Colonic mucosa (tissue), 4 donors: Measurements from ENCODE around the gene B9D2. TPM values are rescaled to one million over a fixed set of nuclear protein-coding genes. Genes with fewer than 3 reads are reported as not detected.

Experiments used
- DNase-seq: peaks from one replicate; pipeline ENCODE4 v3.0.0-alpha.2; 2020
- H3K27ac ChIP-seq: fragments of 200-600 bp; one replicate; pipeline ENCODE4 v1.8.0; 2021
- H3K27me3 ChIP-seq: fragments of 200-600 bp; one replicate; pipeline ENCODE4 v1.8.0; 2021
- H3K36me3 ChIP-seq: fragments of 200-600 bp; one replicate; pipeline ENCODE4 v1.8.0; 2021
- H3K4me1 ChIP-seq: fragments of 200-600 bp; one replicate; pipeline ENCODE4 v1.8.0; 2021; ENCODE audit warnings: mild to moderate bottlenecking
- H3K4me3 ChIP-seq: fragments of 200-600 bp; one replicate; pipeline ENCODE4 v1.8.0; 2021
- H3K9ac ChIP-seq, 2 donors: one replicate each; pipeline ENCODE4 v1.7.0; 2013; ENCODE audit warnings: control low read depth in 2 of 2, low read depth in 2 of 2, low read length in 2 of 2
- H3K9me3 ChIP-seq: fragments of 200-600 bp; one replicate; pipeline ENCODE4 v1.8.0; 2021
- intact Hi-C: fragments of 100-400 bp; cut with DNase I; formaldehyde crosslinking; loops from one replicate; pipeline ENCODE4 v1.14.1; 2022
- total RNA-seq, 2 donors: library from RNA; stranded (reverse); fragmentation: NEBNext Ultra II Directional in 1 of 2; extraction: Animal tissue kit (Norgen Biotek cat#: 25700) in 1 of 2; gene quantifications; one replicate each; pipeline ENCODE4 v1.2.1, GENCODE V29; 2021
- TF ChIP-seq, protein P1 (sequence below): fragments of 200-600 bp; IDR thresholded peaks from one replicate; pipeline ENCODE4 v1.8.0; 2022; ENCODE audit warnings: antibody characterized with exemption, mild to moderate bottlenecking
- donor health status: healthy.
- donor health status: DM: no; HTN: no; CAD: no.
- donor health status: DM: no; HTN: no; CAD: no.

Gene B9D2
- total RNA-seq, 2 donors from 2014 or later, result 8.4 to 10.4 TPM

DNA sequence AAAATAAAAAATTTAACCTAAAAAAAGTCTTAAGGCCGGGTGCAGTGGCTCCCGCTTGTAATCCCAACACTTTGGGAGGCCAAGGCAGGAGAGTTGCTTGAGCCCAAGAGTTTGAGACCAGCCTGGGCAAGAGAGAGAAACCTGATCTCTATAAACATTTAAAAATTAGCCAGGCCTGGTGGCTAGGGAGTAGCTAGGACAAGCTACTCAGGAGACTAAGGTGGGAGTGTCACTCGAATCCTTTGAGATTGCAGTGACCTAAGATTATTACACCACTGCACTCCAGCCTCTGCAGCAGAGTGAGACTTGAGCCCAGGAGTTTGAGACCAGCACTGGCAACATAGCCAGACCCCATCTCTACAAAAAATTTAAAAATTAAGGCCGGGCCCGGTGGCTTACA lies 52.9 kb downstream of the B9D2 start:
- no peaks in the 10 kb centered on the region for H3K27me3 ChIP-seq
- no peak overlapping the region for H3K27ac ChIP-seq
- no peak for DNase-seq
- TF ChIP-seq, protein P1, sequence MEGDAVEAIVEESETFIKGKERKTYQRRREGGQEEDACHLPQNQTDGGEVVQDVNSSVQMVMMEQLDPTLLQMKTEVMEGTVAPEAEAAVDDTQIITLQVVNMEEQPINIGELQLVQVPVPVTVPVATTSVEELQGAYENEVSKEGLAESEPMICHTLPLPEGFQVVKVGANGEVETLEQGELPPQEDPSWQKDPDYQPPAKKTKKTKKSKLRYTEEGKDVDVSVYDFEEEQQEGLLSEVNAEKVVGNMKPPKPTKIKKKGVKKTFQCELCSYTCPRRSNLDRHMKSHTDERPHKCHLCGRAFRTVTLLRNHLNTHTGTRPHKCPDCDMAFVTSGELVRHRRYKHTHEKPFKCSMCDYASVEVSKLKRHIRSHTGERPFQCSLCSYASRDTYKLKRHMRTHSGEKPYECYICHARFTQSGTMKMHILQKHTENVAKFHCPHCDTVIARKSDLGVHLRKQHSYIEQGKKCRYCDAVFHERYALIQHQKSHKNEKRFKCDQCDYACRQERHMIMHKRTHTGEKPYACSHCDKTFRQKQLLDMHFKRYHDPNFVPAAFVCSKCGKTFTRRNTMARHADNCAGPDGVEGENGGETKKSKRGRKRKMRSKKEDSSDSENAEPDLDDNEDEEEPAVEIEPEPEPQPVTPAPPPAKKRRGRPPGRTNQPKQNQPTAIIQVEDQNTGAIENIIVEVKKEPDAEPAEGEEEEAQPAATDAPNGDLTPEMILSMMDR, result no peak
- no peaks in the 10 kb centered on the region for H3K9me3 ChIP-seq
- H3K9ac ChIP-seq, result peak overlapping the region; percentile 93 to 98
- peaks cover 17% of the 10 kb centered on the region for H3K4me1 ChIP-seq
- peak overlapping the region; percentile 47 for H3K4me3 ChIP-seq
- no peaks in the 10 kb centered on the region for H3K36me3 ChIP-seq
- intact Hi-C loops, result no loop called here

DNA sequence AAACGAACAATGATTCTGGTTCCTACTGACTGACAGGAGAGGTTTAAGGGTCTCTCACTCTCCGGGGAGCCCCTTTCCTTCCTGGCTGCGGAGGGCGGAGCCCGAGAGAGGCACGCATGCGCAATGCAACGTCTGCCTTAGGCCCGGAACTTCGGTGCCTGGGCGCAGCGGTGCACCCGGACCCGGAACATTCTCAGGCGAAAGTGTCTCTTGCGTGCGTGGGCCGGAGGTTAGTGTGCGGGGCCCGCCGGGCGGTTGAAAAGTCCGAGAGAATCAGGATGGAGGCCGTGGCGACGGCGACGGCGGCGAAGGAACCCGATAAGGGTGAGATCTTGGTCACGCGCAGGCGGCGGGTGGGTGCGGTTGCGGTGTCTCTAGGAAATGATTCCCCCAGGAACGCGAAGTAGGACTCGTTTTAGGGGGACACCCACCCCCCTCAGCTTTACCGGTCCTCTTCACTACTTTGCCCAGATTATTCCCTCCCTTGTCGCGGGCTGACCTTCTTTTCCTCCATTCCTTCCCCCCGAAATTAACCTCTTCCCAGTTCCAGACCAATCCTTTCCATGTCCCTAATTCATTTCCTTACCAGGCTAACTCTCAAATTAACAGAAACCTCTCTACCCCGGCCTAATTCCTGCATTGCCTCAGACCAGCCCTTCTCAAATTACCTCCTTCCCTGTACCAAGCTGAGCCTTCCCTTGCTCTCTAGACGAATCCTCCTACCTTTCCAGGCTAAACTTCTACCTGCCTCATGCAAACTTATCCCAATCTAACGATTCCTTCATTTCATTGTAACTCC lies 53.7 kb downstream of the B9D2 start, which contains the start of gene CCDC97:
CCDC97 (plus strand) TSS at position 140 of the 799 bp plus-strand sequence; CDS start at position 279, 139 bp downstream.
- Histone ChIP-seq H3K36me3 (peaks cover 5% of the 10 kb centered on the region), H3K9ac (peak within 1 kb of the TSS; percentile 93 to 98), H3K27ac (peak within 1 kb of the TSS; percentile 87), H3K4me1 (peaks cover 17% of the 10 kb centered on the region), H3K4me3 (peak within 1 kb of the TSS; percentile 47), H3K27me3 (no peaks in the 10 kb centered on the region), H3K9me3 (no peaks in the 10 kb centered on the region)
- TF ChIP-seq, protein P1, result no peak
- intact Hi-C loops, result no loop called here
- peak; percentile 88 for DNase-seq

DNA sequence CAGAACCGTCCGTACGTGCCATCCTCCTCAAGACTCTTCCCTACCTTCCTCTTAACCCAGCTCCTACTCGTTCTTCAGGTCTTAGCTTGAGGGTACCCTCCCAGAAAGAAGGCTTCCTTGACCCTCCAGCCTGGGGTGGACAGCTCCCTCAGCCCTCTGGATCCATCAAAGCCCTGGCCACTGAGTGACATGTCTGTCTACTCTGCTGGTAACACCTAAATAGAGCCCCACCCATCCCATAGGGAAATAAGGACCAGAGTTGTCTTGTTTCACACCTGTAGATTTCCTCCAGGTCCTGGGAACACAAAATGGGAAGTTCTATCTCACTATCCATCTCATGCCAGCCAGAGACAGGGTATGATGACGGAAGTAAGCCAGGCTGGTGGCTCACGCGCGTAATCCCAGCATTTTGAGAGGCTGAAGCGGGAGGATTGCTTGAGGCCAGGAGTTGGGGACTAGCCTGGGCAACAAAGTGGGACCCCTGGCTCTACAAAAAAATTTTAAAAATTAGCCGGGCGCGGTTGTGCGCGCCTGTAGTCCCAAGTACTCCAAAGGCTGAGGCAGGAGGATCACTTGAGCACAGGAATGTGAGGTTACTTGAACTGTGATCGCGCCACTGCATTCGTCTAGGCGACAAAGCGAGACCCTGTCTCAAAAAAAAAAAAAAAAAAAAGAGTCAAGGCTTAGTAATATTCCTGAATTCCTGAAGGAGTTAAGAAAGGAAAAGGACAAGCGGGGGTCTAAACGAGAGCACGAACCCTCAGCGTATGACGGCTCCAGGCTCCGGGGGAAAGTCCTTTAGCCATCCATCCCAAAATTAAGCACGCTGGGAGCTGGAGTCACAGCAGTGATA lies 54.5 kb downstream of the B9D2 start:
- Histone ChIP-seq H3K27me3 (no peaks in the 10 kb centered on the region), H3K36me3 (peaks cover 9% of the 10 kb centered on the region), H3K27ac (peak overlapping the region; percentile 87), H3K9ac (peak overlapping the region; percentile 93 to 98), H3K4me1 (peaks cover 17% of the 10 kb centered on the region), H3K9me3 (no peaks in the 10 kb centered on the region), H3K4me3 (peak overlapping the region; percentile 47)
- TF ChIP-seq, protein P1, result no peak
- DNase-seq, result no peak
- intact Hi-C loops, result loop anchor here (5.0 kb wide), 2 partner anchors 42 to 102 kb away; no protein-coding TSS in a partner anchor

DNA sequence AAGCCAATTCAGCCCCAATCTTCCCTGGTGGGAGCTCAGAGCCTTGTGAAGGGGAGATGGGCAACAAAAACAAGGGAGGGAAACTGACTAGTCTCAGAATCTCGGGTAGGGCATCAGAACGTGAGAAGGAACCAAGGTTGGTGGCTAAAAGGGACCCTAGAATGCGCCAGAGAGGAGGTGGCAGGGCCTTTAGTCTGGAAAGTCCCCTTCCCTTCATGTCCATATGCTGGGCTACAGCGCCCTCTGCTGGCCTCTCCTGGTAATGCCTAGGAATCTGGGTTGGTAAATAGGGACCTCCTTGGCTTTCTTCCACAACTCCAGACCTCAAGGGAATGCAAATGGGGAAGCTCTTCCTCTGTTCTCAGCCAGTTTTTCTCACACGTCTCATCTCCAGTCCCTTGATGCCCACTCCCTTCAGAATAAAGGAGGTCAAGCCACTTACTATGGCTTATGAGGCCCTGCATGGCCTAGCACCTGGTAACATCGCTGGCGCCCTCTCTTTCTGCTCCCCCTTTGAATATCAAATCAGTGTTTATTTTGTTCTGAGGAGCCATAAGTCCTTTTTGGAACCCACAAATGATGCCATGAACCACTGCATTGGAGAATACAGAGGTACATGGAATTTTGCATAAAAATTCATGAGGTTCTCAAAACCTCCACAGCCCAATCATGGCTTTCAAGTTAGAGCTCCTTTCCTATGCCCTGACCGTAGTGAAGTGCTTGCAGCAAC lies 55.3 kb downstream of the B9D2 start:
- peak overlapping the region; percentile 47 for H3K4me3 ChIP-seq
- peaks cover 10% of the 10 kb centered on the region for H3K36me3 ChIP-seq
- peaks cover 17% of the 10 kb centered on the region for H3K4me1 ChIP-seq
- H3K27ac ChIP-seq, result peak overlapping the region; percentile 87
- no peaks in the 10 kb centered on the region for H3K27me3 ChIP-seq
- no peaks in the 10 kb centered on the region for H3K9me3 ChIP-seq
- TF ChIP-seq, protein P1, result peak; percentile 94
- H3K9ac ChIP-seq, result peak overlapping the region; percentile 93 to 98
- intact Hi-C loops, result loop anchor here (5.0 kb wide), 2 partner anchors 41 to 101 kb away; no protein-coding TSS in a partner anchor
- DNase-seq, result peak; percentile 98
